Nucleus accumbens (tissue), 56 donors: ENCODE results near the gene SPTBN4.
"Not testable (repeated sequence)": the region's sequence is repeated elsewhere in the genome, so short reads cannot be mapped to it uniquely, and the experiment has no call there.

Source experiments
- DNase-seq, 56 donors: peaks; one replicate each; lab custom pipeline; 2025; lab: John Stamatoyannopoulos, UW

The SPTBN4 gene

GRCh38 chr19:40555978-40556689 lies 89.3 kb downstream of the SPTBN4 start:
- DNase-seq: no peak

- no peak for DNase-seq
Observed at GRCh38 chr19:40556953-40557530, 90.2 kb downstream of the SPTBN4 start.

GRCh38 chr19:40559394-40559793 lies 92.6 kb downstream of the SPTBN4 start:
- no peak for DNase-seq

- DNase-seq: no peak
Observed at GRCh38 chr19:40560092-40560507, 93.3 kb downstream of the SPTBN4 start.

- no peak for DNase-seq
Observed at GRCh38 chr19:40561947-40562346, 95.1 kb downstream of the SPTBN4 start.

- not testable (repeated sequence) for DNase-seq
Observed at GRCh38 chr19:40564535-40564934, 97.7 kb downstream of the SPTBN4 start.

- no peak for DNase-seq
Observed at GRCh38 chr19:40565355-40565754, 98.6 kb downstream of the SPTBN4 start.

- DNase-seq: no peak
Observed at GRCh38 chr19:40565910-40566495, 99.2 kb downstream of the SPTBN4 start.

GRCh38 chr19:40567040-40567749 lies 100.4 kb downstream of the SPTBN4 start:
- no peak for DNase-seq

- no peak for DNase-seq
Observed at GRCh38 chr19:40567750-40568494, 101.1 kb downstream of the SPTBN4 start.

GRCh38 chr19:40570313-40571004 lies 103.7 kb downstream of the SPTBN4 start:
- peak; percentile 73 to 99 (median 94) for DNase-seq

GRCh38 chr19:40571005-40571318 lies 104.2 kb downstream of the SPTBN4 start:
- DNase-seq: no peak

GRCh38 chr19:40571831-40572495 lies 105.2 kb downstream of the SPTBN4 start:
- DNase-seq: no peak

- no peak for DNase-seq
Observed at GRCh38 chr19:40575326-40575725, 108.5 kb downstream of the SPTBN4 start.

- DNase-seq: no peak
Observed at GRCh38 chr19:40576151-40576584, 109.4 kb downstream of the SPTBN4 start.

- DNase-seq: peak in 55 of 56 donors; percentile 52 to 94 (median 86)
Observed at GRCh38 chr19:40576585-40577451, 110.0 kb downstream of the SPTBN4 start, which contains the start of gene SHKBP1. Gene SHKBP1, plus strand, starts transcription at chr19:40576873. Its CDS starts 27 bp downstream, at chr19:40576900.

GRCh38 chr19:40578442-40578908 lies 111.7 kb downstream of the SPTBN4 start:
- peak in 10 of 56 donors; percentile 6 to 41 (median 15) for DNase-seq

GRCh38 chr19:40580619-40581018 lies 113.8 kb downstream of the SPTBN4 start:
- DNase-seq: no peak
